ENCODE measurements around the gene RAVER2.

DNA sequence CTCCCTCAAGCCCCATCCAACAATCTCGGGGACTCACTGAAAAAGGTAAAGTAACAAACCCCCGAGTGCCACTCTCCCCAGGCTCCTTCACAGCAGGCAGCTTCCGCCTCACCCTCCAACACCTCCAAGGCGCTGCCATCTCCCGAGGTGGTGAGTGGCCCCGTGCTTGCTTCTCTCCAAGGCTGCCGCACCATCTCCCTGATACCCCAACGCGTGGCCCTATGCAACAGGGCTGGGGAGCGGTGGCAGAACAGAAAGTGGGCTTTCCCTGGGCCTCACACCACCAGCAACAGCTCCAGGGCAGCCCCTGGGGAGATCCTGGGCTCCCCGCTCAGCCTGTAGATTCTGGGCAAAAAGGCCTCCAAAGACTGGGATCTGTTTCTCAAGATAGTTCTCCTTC lies 105.1 kb downstream of the RAVER2 start:
- TF ChIP-seq, protein P1, sequence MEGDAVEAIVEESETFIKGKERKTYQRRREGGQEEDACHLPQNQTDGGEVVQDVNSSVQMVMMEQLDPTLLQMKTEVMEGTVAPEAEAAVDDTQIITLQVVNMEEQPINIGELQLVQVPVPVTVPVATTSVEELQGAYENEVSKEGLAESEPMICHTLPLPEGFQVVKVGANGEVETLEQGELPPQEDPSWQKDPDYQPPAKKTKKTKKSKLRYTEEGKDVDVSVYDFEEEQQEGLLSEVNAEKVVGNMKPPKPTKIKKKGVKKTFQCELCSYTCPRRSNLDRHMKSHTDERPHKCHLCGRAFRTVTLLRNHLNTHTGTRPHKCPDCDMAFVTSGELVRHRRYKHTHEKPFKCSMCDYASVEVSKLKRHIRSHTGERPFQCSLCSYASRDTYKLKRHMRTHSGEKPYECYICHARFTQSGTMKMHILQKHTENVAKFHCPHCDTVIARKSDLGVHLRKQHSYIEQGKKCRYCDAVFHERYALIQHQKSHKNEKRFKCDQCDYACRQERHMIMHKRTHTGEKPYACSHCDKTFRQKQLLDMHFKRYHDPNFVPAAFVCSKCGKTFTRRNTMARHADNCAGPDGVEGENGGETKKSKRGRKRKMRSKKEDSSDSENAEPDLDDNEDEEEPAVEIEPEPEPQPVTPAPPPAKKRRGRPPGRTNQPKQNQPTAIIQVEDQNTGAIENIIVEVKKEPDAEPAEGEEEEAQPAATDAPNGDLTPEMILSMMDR (conservative IDR thresholded peaks at IDR 0.05; ENCODE audit: low read length) = no peak
- no peak for TF ChIP-seq EZH2phosphoT487 (IDR thresholded peaks at IDR 0.05; ENCODE audit: borderline replicate concordance, low read depth, low read length)
